ENCODE results near the gene IPO5. TPM values are rescaled to one million over a fixed set of nuclear protein-coding genes. Genes with fewer than 3 reads are reported as not detected.

Gene IPO5
- total and polyA plus RNA-seq, 2 of the 8 experiments (the other 6 are each of a cell fraction or from before 2014, with no cell fraction given): 143 to 410 TPM

GRCh38 chr13:97938706-97939475, 14.6 kb upstream of the IPO5 start (continued):
- TF ChIP-seq CHD2 (IDR thresholded peaks at IDR 0.05; ENCODE audit: low read length): no peak
- TF ChIP-seq EP300 (IDR thresholded peaks at IDR 0.05; ENCODE audit: borderline replicate concordance in 1 of 2, low read depth in 2 of 2, low read length in 2 of 2): no peak
- no peak for TF ChIP-seq USF2 (IDR thresholded peaks at IDR 0.05; ENCODE audit: low read length)
- TF ChIP-seq KDM4A (IDR thresholded peaks at IDR 0.05; ENCODE audit: low read depth, low read length, severe bottlenecking): no peak
- no peak for TF ChIP-seq JUND (IDR thresholded peaks at IDR 0.05; ENCODE audit: low read length)
- no peak for TF ChIP-seq SIX5 (IDR thresholded peaks at IDR 0.05; ENCODE audit: low read depth, low read length)
